C4-2B (cell line): ENCODE measurements around the gene ADGRG6.
A peak's percentile ranks its signal among the peaks of the same experiment; 100 is the strongest.
"Not testable (repeated sequence)": the region's sequence is repeated elsewhere in the genome, so short reads cannot be mapped to it uniquely, and the experiment has no call there.

Experiments
- H3K27ac ChIP-seq: fragments of 450-650 bp; 2 replicates; pipeline ENCODE4 v1.5.1; 2017
- ZFX ChIP-seq: fragments of 450-650 bp; IDR thresholded peaks from 2 replicates; pipeline ENCODE4 v1.6.1; 2017
- TF ChIP-seq, protein P1 (sequence below): fragments of 450-650 bp; conservative IDR thresholded peaks from 2 replicates; pipeline ENCODE4 v1.5.1; 2017; ENCODE audit warnings: mild to moderate bottlenecking

ADGRG6 gene

DNA sequence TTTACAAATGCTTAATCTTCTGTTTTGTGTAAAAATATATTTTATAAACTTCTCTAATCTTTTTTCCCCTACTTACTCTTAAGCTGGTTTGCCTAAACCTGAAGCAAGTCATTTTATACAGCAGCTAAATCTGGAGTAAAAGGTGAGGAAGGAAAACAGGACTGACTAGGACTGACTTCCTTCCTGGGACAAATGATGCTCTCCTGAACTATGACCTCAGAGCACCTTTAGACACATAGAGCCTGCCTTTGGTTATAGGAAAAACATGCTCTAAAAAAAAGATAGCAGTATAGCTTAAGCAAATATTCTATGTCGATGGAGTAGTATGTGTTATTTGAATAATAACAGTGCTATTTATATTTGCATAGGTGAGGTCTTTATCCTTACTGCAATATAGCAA is 21.5 kb upstream of the ADGRG6 start:
- no peak overlapping the region for H3K27ac ChIP-seq
- TF ChIP-seq, protein P1, sequence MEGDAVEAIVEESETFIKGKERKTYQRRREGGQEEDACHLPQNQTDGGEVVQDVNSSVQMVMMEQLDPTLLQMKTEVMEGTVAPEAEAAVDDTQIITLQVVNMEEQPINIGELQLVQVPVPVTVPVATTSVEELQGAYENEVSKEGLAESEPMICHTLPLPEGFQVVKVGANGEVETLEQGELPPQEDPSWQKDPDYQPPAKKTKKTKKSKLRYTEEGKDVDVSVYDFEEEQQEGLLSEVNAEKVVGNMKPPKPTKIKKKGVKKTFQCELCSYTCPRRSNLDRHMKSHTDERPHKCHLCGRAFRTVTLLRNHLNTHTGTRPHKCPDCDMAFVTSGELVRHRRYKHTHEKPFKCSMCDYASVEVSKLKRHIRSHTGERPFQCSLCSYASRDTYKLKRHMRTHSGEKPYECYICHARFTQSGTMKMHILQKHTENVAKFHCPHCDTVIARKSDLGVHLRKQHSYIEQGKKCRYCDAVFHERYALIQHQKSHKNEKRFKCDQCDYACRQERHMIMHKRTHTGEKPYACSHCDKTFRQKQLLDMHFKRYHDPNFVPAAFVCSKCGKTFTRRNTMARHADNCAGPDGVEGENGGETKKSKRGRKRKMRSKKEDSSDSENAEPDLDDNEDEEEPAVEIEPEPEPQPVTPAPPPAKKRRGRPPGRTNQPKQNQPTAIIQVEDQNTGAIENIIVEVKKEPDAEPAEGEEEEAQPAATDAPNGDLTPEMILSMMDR: no peak
- TF ChIP-seq ZFX: no peak

DNA sequence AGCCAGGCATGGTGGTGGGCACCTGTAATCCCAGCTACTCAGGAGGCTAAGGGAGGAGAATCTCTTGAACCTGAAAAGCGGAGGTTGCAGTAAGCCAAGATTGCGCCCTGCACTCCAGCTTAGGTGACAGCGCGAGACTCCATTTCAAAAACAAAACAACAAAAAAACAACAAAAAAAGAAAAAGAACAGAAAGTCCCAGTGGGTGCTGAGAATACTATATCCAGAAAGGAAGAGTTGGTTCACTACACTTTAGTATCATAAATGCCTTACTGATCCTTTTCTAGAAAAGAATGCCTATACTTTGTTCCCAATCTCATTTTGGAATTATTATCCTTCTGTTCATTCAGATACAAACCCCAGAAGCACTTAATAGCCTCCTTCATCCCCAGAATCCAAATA is 20.9 kb upstream of the ADGRG6 start:
- H3K27ac ChIP-seq: no peak overlapping the region
- TF ChIP-seq, protein P1: no peak
- TF ChIP-seq ZFX: no peak

DNA sequence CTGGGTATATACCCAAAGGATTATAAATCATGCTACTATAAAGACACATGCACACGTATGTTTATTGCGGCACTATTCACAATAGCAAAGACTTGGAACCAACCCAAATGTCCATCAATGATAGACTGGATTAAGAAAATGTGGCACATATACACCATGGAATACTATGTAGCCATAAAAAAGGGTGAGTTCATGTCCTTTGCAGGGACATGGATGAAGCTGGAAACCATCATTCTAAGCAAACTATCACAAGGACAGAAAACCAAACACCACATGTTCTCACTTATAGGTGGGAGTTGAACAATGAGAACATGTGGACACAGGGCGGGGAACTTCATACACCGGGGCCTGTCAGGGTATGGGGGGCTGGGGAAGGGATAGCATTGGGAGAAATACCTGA is 18.7 kb upstream of the ADGRG6 start:
- H3K27ac ChIP-seq: not testable (repeated sequence)

DNA sequence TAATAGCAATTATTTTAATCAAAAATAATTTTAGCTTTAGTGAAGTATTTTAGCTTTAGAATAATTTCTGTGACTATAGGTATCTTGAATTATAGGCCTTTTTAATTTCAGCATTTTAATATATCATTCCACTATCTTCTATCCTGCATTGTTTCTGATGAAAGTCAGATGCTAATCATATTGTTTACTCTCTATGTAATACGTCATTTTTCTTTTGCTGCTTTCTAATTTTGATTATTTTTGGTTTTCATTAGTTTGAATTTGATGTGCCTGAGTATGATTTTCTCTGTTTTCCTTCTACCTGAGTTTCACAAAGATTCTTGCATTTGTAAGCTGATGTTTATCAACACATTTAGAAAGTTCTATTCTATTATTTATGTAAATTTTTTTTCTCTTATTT is 17.4 kb upstream of the ADGRG6 start:
- TF ChIP-seq, protein P1: no peak
- no peak for TF ChIP-seq ZFX
- H3K27ac ChIP-seq: no peak overlapping the region

DNA sequence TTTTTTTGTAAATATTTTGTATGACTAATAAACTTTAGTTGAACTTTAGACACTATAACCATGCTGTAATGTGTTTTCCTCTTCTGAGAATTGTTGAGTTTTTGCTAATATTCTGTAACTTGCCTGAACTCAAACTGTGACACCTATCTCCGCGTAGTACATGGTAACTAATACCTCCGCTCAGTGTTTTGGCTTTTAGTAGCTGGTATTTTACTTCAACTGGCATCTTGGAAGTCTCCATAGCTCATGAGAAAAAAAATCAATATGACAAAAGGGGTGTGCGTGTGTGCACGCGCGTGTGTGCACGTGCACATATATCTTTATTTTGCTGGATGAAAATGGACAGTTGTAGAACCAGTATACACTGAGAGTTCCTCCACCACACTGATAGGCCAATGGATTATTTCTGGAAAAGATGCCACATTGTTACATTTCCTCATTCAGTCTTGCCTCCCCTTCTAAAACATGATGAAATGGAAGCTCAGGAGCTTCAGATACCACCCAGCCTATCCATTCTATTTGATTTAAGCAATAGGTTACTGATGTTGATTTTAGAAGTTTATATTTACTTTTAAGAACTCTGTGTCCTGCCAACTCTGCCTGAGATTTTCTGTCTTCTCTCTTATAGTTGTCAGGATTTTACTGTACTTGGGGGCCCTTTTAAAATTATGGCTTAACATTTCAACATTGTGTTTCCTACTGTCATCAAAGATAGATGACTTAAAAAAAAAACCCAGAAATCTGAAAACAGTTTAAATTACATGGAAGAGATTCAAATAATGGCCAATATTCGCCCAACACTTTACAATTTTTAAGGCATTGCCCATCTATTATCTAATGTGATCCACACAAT is 16.3 kb upstream of the ADGRG6 start:
- peak overlapping the region; percentile 68; the same call in 1 of the 2 replicates for H3K27ac ChIP-seq
- TF ChIP-seq, protein P1: no peak
- no peak for TF ChIP-seq ZFX

DNA sequence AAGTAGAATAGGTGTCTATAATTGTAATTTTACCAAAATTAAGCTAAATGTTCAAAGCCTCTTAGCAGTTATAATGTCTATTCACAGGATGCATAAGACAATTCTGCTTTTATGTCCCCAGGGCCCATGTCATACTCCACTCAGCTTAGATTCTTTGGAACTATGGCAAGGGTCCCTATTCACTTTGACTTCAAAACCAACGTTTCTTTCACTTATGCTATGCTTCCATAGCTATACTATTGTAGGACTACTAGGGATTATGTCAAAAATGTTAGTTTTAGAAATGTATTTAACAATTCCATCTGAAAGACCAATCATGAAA is 15.8 kb upstream of the ADGRG6 start:
- TF ChIP-seq, protein P1: no peak
- TF ChIP-seq ZFX: no peak
- no peak overlapping the region for H3K27ac ChIP-seq

DNA sequence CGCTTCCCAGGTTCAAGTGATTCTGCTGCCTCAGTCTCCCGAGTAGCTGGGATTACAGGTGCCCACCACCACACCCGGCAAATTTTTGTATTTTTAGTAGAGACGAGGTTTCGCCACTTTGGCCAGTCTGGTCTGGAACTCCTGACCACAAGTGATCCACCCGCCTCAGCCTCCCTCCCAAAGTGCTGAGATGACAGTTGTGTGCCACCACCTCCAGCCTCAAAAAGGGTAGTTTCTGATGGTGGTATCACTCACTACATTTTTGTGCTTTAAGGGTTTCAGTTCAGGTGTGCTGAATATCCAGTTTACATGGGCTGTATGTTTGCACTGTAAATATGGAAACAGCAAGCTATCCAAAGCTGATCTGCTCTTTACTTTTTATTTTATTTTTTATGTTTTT is 12.1 kb upstream of the ADGRG6 start:
- no peak overlapping the region for H3K27ac ChIP-seq
- TF ChIP-seq, protein P1: no peak
- TF ChIP-seq ZFX: no peak

DNA sequence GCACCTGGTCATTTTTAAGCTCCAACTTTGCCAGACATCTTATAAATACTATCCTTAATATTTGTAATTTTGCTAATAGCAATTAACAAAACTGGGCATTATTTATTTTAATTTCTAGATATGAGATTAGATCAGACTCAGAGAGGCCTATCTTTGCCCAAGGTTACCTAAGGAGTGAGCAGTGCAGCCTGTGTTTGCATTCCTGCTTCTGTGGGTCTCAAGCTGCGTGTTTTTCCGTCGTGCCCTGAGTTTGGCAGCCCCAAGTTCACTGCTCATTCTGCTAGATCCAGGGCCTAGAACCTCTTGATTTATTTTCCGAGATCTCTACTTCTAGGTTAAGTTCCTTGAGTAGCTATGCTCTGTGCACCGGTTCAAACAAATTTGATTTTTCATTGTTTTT is 11.0 kb upstream of the ADGRG6 start:
- no peak overlapping the region for H3K27ac ChIP-seq
- no peak for TF ChIP-seq ZFX
- TF ChIP-seq, protein P1: no peak
